ENCODE measurements around the gene RAB37.

GRCh38 chr17:74746376-74746775 is 9.3 kb downstream of the RAB37 start:
- no peak for TF ChIP-seq CTCF (IDR thresholded peaks at IDR 0.05)
- TF ChIP-seq POLR2A (IDR thresholded peaks at IDR 0.05): no peak
